ENCODE data around the gene ZNF48.

The ZNF48 gene

DNA sequence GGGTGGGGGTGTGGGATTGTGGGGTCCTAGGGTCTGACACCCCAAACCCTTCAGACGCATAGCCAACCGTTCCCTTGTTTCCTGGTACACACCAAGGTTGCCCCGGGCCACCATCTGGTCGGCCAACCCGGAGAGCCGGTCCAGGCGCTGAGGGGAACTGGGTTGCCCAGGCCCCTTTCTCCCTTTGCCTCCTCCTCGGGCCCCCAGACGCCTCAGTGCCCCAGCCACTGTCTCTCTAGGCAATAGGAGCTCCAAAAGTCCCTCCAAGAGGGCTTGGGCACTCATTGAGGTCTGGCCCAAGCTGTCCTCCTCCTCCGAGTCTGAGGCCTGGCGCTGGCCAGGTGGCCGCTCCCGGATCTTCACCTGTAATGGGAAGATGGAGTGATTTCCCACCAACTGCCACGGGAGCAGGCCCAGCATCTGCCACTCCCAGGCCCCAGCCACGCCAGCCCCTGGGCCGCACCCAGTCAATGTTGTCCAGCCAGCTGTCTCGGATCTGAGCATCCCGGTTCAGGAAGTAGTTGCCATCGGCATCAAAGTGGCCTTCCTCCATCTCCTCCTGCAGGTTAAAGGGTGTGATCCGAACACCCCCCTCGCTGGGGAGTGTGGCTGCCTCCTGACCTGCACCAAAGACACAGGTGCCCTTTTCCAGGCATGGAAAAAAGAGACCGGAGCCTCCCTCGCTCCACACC, 41.6 kb upstream of the ZNF48 start:
- Histone ChIP-seq H3K4me3 (ENCODE audit: insufficient read depth, low read depth, low read length) (peak overlapping the region; percentile 97), H3K27ac (ENCODE audit: insufficient read depth, low read depth, low read length, poor library complexity, severe bottlenecking) (no peak overlapping the region), H3K4me1 (ENCODE audit: control insufficient read depth, insufficient read depth, low read length) (no peaks in the 10 kb centered on the region), H3K9me3 (ENCODE audit: control insufficient read depth, low read length) (no peaks in the 10 kb centered on the region), H3K36me3 (ENCODE audit: control insufficient read depth, insufficient read depth, low read length) (peaks cover 32% of the 10 kb centered on the region), H3K27me3 (ENCODE audit: control insufficient read depth, insufficient read depth, low read length, poor library complexity, severe bottlenecking) (no peaks in the 10 kb centered on the region)
- 94 to 95% methylated on average over 23 of the region's 23 CpGs for WGBS, 2 experiments

DNA sequence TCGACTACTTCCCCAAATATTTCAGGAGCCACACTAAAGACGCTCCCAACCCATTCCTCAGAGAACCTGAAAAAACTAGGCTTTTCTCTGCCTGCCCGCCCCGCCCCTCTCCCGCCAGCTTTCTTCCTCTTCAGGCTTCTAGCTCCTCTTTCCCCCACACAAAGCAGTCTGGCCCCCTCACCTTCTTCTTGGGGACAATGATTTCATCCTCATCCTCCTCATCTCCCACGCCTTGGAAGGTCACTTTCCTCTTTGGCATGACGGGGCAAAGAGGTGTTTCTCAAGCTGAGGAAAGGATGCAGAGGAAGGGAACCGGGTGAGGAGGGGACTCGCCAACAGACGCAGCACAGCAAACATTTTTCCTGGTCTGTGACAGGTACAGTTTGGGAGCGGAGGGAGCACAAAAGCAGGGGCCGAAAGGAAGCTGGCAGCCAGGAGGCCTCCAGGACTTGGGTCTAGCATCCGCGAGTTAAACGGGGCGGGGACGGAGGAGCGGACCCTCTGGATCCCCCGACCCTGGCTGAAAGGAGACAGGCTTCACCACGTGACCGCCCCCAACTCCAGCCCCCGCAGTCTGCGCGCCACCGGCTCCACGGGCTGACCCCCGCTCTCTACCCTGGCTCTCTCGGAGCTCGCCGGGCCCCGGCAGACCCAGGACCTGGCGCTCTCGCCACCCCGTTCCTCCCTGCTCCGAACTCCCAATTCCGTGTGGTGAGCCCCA, 40.6 kb upstream of the ZNF48 start:
- Histone ChIP-seq H3K4me3 (ENCODE audit: insufficient read depth, low read depth, low read length) (peak overlapping the region; percentile 97), H3K4me1 (ENCODE audit: control insufficient read depth, insufficient read depth, low read length) (no peaks in the 10 kb centered on the region), H3K9me3 (ENCODE audit: control insufficient read depth, low read length) (no peaks in the 10 kb centered on the region), H3K36me3 (ENCODE audit: control insufficient read depth, insufficient read depth, low read length) (peaks cover 32% of the 10 kb centered on the region), H3K27me3 (ENCODE audit: control insufficient read depth, insufficient read depth, low read length, poor library complexity, severe bottlenecking) (no peaks in the 10 kb centered on the region), H3K27ac (ENCODE audit: insufficient read depth, low read depth, low read length, poor library complexity, severe bottlenecking) (peak overlapping the region; percentile 99)
- 4 to 5% methylated on average over 36 of the region's 36 CpGs for WGBS, 2 experiments

DNA sequence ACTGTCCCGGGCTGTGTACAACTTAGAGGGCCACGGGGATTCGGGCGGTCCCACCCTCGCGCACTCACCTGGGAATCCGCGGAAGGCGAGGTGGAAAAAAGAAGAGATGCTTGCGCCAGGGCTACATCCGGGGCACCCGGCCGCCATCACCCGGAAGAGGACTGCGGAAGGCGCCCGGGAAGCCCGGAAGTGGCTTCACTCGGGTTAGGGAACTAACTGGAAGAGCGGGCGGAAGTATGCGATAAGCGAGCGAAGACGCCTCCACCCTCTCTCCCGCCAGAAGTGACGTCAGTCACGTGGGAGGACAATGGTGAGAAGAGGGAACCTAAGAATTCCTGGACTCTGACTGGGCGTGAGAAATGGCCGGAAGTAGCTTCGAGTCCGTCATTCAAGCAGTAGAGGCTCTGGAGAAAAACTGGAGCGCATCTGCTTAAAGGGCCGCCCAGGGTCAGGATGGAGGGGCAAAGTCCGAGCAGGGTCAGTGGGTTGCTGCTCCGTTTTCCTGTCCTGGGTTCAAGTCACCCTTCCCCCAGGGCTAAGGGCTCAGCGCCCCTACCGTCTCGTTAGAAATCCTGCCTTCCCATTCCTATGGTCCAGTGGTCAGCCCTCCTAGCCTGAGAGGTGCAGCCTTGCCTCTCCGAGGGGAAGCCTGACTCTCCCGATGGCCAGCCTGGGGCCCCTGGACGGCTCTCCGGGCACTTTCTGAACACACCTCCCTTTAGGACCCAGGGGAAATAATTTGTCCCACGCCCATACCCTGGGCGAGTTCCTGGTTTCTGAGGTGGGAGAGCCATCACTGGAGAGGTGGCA, 39.9 kb upstream of the ZNF48 start, which contains the start of gene CD2BP2:
Gene CD2BP2 (minus strand): TSS at position 165 of the 810 bp plus-strand sequence. CDS start 627 bp downstream, outside the sequence.
- Histone ChIP-seq H3K9me3 (ENCODE audit: control insufficient read depth, low read length) (no peaks in the 10 kb centered on the region), H3K4me3 (ENCODE audit: insufficient read depth, low read depth, low read length) (peak within 1 kb of the TSS; percentile 97), H3K4me1 (ENCODE audit: control insufficient read depth, insufficient read depth, low read length) (no peaks in the 10 kb centered on the region), H3K36me3 (ENCODE audit: control insufficient read depth, insufficient read depth, low read length) (peaks cover 32% of the 10 kb centered on the region), H3K27ac (ENCODE audit: insufficient read depth, low read depth, low read length, poor library complexity, severe bottlenecking) (peak within 1 kb of the TSS; percentile 99), H3K27me3 (ENCODE audit: control insufficient read depth, insufficient read depth, low read length, poor library complexity, severe bottlenecking) (no peaks in the 10 kb centered on the region)
- 0% methylated on average over 45 of the region's 45 CpGs for WGBS, 2 experiments

DNA sequence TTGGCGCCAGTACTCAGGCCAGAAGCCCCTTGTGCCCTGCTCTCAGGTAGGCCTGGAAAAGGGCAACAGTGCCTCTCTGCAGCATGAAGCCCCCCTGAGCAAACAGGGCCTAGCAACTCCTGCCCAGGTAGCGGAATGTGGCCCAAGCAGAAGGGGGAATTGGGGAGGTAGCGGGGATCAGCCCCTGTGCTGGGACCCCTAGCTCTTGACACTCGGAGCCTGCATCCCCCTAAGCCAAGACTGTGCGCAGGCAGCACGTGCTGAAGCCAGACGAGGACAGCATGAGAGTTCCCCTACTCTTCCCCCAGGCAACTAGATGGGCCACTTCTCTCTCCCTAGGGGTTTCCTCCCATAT, 39.3 kb upstream of the ZNF48 start:
- H3K9me3 ChIP-seq (ENCODE audit: control insufficient read depth, low read length) = no peaks in the 10 kb centered on the region
- peak overlapping the region; percentile 99 for H3K27ac ChIP-seq (ENCODE audit: insufficient read depth, low read depth, low read length, poor library complexity, severe bottlenecking)
- H3K4me1 ChIP-seq (ENCODE audit: control insufficient read depth, insufficient read depth, low read length) = no peaks in the 10 kb centered on the region
- H3K27me3 ChIP-seq (ENCODE audit: control insufficient read depth, insufficient read depth, low read length, poor library complexity, severe bottlenecking) = no peaks in the 10 kb centered on the region
- peaks cover 29% of the 10 kb centered on the region for H3K36me3 ChIP-seq (ENCODE audit: control insufficient read depth, insufficient read depth, low read length)
- WGBS, 2 experiments = 52 to 57% methylated on average over 7 of the region's 7 CpGs
- peak overlapping the region; percentile 97 for H3K4me3 ChIP-seq (ENCODE audit: insufficient read depth, low read depth, low read length)

- Histone ChIP-seq H3K36me3 (ENCODE audit: control insufficient read depth, insufficient read depth, low read length) (peaks cover 23% of the 10 kb centered on the region), H3K27ac (ENCODE audit: insufficient read depth, low read depth, low read length, poor library complexity, severe bottlenecking) (no peak overlapping the region), H3K4me3 (ENCODE audit: insufficient read depth, low read depth, low read length) (peak overlapping the region; percentile 97), H3K9me3 (ENCODE audit: control insufficient read depth, low read length) (no peaks in the 10 kb centered on the region), H3K4me1 (ENCODE audit: control insufficient read depth, insufficient read depth, low read length) (no peaks in the 10 kb centered on the region), H3K27me3 (ENCODE audit: control insufficient read depth, insufficient read depth, low read length, poor library complexity, severe bottlenecking) (no peaks in the 10 kb centered on the region)
- WGBS, 2 experiments = 92 to 94% methylated on average over 12 of the region's 12 CpGs
Measured at GRCh38 chr16:30356401-30357084, 38.7 kb upstream of the ZNF48 start.

- Histone ChIP-seq H3K36me3 (ENCODE audit: control insufficient read depth, insufficient read depth, low read length) (peaks cover 17% of the 10 kb centered on the region), H3K4me1 (ENCODE audit: control insufficient read depth, insufficient read depth, low read length) (no peaks in the 10 kb centered on the region), H3K27ac (ENCODE audit: insufficient read depth, low read depth, low read length, poor library complexity, severe bottlenecking) (no peak overlapping the region), H3K4me3 (ENCODE audit: insufficient read depth, low read depth, low read length) (no peak overlapping the region), H3K9me3 (ENCODE audit: control insufficient read depth, low read length) (no peaks in the 10 kb centered on the region), H3K27me3 (ENCODE audit: control insufficient read depth, insufficient read depth, low read length, poor library complexity, severe bottlenecking) (no peaks in the 10 kb centered on the region)
- 91 to 94% methylated on average over 5 of the region's 5 CpGs for WGBS, 2 experiments
Measured at GRCh38 chr16:30357085-30357714, 38.0 kb upstream of the ZNF48 start.

DNA sequence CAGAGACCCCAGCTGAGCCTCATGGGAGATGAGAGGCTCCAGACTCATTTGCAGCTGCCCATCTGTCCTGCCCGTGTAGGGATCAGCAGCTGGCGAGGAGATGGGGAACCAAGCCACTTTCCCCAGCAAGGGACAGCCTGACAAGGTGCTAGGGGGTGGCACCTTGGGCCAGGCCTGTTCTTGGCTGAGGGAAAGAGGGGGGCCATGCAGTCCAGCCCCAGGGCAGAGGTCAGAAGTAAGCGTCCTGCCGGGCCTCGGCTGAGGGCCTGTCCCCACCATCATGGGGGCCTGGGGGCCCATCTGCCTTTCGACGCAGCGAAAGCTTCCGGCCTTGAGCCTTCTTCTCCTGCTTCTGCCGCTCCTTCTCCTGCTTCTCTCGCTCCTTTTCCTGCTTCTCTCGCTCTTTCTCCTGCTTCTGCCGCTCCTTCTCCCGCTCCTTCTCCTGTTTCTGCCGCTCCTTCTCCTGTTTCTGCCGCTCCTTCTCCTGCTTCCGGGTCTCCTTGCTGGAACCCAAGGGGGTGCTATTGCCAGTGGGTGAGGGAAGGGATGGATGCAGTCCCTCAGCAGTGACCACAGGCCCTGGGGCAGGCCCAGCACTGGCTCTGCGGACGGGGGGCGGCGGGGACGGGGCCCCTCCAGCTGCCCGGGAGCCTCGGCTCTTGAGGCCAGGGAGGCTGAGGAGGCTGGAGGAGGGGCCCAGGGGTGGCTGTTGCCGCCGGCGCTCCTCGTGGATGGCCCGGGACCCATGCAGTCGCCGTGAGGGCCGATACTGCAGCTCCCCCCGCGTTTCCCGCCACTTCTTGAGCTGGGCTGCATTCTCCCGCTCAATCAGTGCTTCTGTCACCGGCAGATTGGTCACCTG, 37.3 kb upstream of the ZNF48 start:
- Histone ChIP-seq H3K9me3 (ENCODE audit: control insufficient read depth, low read length) (no peaks in the 10 kb centered on the region), H3K4me1 (ENCODE audit: control insufficient read depth, insufficient read depth, low read length) (no peaks in the 10 kb centered on the region), H3K27me3 (ENCODE audit: control insufficient read depth, insufficient read depth, low read length, poor library complexity, severe bottlenecking) (no peaks in the 10 kb centered on the region), H3K36me3 (ENCODE audit: control insufficient read depth, insufficient read depth, low read length) (peaks cover 9% of the 10 kb centered on the region), H3K27ac (ENCODE audit: insufficient read depth, low read depth, low read length, poor library complexity, severe bottlenecking) (no peak overlapping the region), H3K4me3 (ENCODE audit: insufficient read depth, low read depth, low read length) (no peak overlapping the region)
- 93 to 94% methylated on average over 37 of the region's 37 CpGs for WGBS, 2 experiments

GRCh38 chr16:30358577-30358936, 36.7 kb upstream of the ZNF48 start:
- 92 to 95% methylated on average over 9 of the region's 9 CpGs for WGBS, 2 experiments
- Histone ChIP-seq H3K36me3 (ENCODE audit: control insufficient read depth, insufficient read depth, low read length) (peaks cover 3% of the 10 kb centered on the region), H3K4me3 (ENCODE audit: insufficient read depth, low read depth, low read length) (no peak overlapping the region), H3K27ac (ENCODE audit: insufficient read depth, low read depth, low read length, poor library complexity, severe bottlenecking) (no peak overlapping the region), H3K4me1 (ENCODE audit: control insufficient read depth, insufficient read depth, low read length) (no peaks in the 10 kb centered on the region), H3K9me3 (ENCODE audit: control insufficient read depth, low read length) (no peaks in the 10 kb centered on the region), H3K27me3 (ENCODE audit: control insufficient read depth, insufficient read depth, low read length, poor library complexity, severe bottlenecking) (no peaks in the 10 kb centered on the region)
